HG02642 (cell line): ENCODE results near the gene SHCBP1L.

ENCODE experiments used
- ATAC-seq: cut with Tn5 transposase; IDR thresholded peaks from one replicate; pipeline ENCODE4 v1.9.1; 2021; ENCODE audit warnings: mild to moderate bottlenecking; ENCODE audit not compliant: unreplicated experiment, poor library complexity

The SHCBP1L gene

GRCh38 chr1:182850319-182850718 is 102.6 kb downstream of the SHCBP1L start:
- ATAC-seq = no peak
